Erythroblast (primary cell): ENCODE results near the gene RGCC.

Source experiments
- GATA1 ChIP-seq: IDR thresholded peaks from 2 replicates; pipeline ENCODE4 v1.6.1; 2011; ENCODE audit warnings: low read depth, mild to moderate bottlenecking, control low read depth, low read length, moderate library complexity
- POLR2A ChIP-seq: IDR thresholded peaks from 2 replicates; pipeline ENCODE4 v1.6.1; 2011; ENCODE audit warnings: mild to moderate bottlenecking, low read length

DNA sequence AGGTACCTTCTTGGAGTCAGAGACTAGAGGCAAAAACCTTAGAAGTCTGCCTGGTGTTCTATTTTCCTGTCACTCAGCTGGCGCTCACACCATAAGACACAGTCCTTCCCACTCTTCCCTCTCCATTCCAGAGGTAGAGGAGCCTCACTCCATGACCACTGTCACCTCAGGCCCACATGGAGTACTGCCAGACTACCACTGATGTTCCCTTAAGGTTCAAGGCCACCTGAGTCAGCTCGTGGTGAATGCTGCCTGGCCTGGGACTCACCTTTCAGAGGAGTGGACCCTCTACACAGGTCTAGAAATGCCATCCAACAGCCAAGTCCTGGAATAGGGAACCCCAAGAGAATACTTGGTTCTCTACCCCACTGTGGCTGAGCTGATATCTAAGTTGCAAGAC, 29.9 kb downstream of the RGCC start:
- TF ChIP-seq POLR2A: no peak
- no peak for TF ChIP-seq GATA1
